Mesodermal cell (in vitro differentiated cells): ENCODE results near the gene ANXA2.
"Not testable (repeated sequence)": the region's sequence is repeated elsewhere in the genome, so short reads cannot be mapped to it uniquely, and the experiment has no call there.

Experiments used
- H3K27ac ChIP-seq: 2 replicates; pipeline ENCODE4 v1.7.0; 2013; ENCODE audit warnings: mild to moderate bottlenecking, low read depth, low read length, moderate library complexity; ENCODE audit not compliant: severe bottlenecking
- H3K36me3 ChIP-seq: 2 replicates; pipeline ENCODE4 v1.7.1; 2013; ENCODE audit warnings: mild to moderate bottlenecking, low read length, moderate library complexity; ENCODE audit not compliant: control insufficient read depth, insufficient read depth
- H3K4me1 ChIP-seq: one replicate; pipeline ENCODE4 v1.7.1; 2013; ENCODE audit warnings: mild to moderate bottlenecking, low read length; ENCODE audit not compliant: insufficient read depth, control insufficient read depth, poor library complexity, severe bottlenecking
- H3K4me3 ChIP-seq: 2 replicates; pipeline ENCODE4 v1.7.0; 2013; ENCODE audit warnings: low read length, control low read depth, mild to moderate bottlenecking; ENCODE audit not compliant: insufficient read depth, poor library complexity, severe bottlenecking; ENCODE audit errors: extremely low read depth
- H3K9me3 ChIP-seq: 2 replicates; pipeline ENCODE4 v1.7.1; 2013; ENCODE audit warnings: mild to moderate bottlenecking, low read length, moderate library complexity; ENCODE audit not compliant: control insufficient read depth
- WGBS, 2 experiments: methylation state at CpG; one replicate each; pipeline ENCODE4 v1.1.5; 2013; ENCODE audit warnings: missing lambda C conversion rate in 2 of 2; ENCODE audit not compliant: insufficient coverage in 2 of 2; 5-methylcytosine and 5-hydroxymethylcytosine counted together

The ANXA2 gene

GRCh38 chr15:60410350-60410749, 12.6 kb upstream of the ANXA2 start:
- WGBS, 2 experiments, result 87 to 98% methylated on average over 3 to 4 of the region's 9 CpGs
- H3K36me3 ChIP-seq, H3K4me3 ChIP-seq, H3K27ac ChIP-seq, H3K9me3 ChIP-seq: not testable (repeated sequence)
- peaks cover 33% of the 10 kb centered on the region for H3K4me1 ChIP-seq

- no peaks in the 10 kb centered on the region for H3K9me3 ChIP-seq
- no peak overlapping the region for H3K4me3 ChIP-seq
- H3K4me1 ChIP-seq, result peaks cover 29% of the 10 kb centered on the region
- H3K27ac ChIP-seq, result no peak overlapping the region
- H3K36me3 ChIP-seq, result no peaks in the 10 kb centered on the region
These were observed 10.7 kb upstream of the ANXA2 start for GRCh38 chr15:60408463-60408981.

- peaks cover 28% of the 10 kb centered on the region for H3K4me1 ChIP-seq
- no peak overlapping the region for H3K4me3 ChIP-seq
- no peaks in the 10 kb centered on the region for H3K36me3 ChIP-seq
- H3K27ac ChIP-seq, result peak overlapping the region; percentile 76
- H3K9me3 ChIP-seq, result no peaks in the 10 kb centered on the region
These were observed 9.6 kb upstream of the ANXA2 start for GRCh38 chr15:60407415-60407805.

GRCh38 chr15:60406513-60407414, 9.0 kb upstream of the ANXA2 start:
- no peaks in the 10 kb centered on the region for H3K9me3 ChIP-seq
- peaks cover 28% of the 10 kb centered on the region for H3K4me1 ChIP-seq
- peak overlapping the region; percentile 76 for H3K27ac ChIP-seq
- no peak overlapping the region for H3K4me3 ChIP-seq
- no CpG with 5 or more reads among the region's 2 CpGs for WGBS, 2 experiments
- H3K36me3 ChIP-seq, result no peaks in the 10 kb centered on the region

- 100% methylated on average over 1 of the region's 2 CpGs for WGBS, 2 experiments
- H3K27ac ChIP-seq, result no peak overlapping the region
These were observed 7.6 kb upstream of the ANXA2 start for GRCh38 chr15:60405399-60405798.

GRCh38 chr15:60404351-60404750, 6.6 kb upstream of the ANXA2 start:
- H3K36me3 ChIP-seq, H3K27ac ChIP-seq, H3K9me3 ChIP-seq, H3K4me3 ChIP-seq: not testable (repeated sequence)
- WGBS, 2 experiments, result 89 to 92% methylated on average over 7 to 11 of the region's 12 CpGs
- peaks cover 45% of the 10 kb centered on the region for H3K4me1 ChIP-seq

More at GRCh38 chr15:60405399-60405798, 7.6 kb upstream of the ANXA2 start:
- no peaks in the 10 kb centered on the region for H3K36me3 ChIP-seq
- peaks cover 35% of the 10 kb centered on the region for H3K4me1 ChIP-seq
- H3K4me3 ChIP-seq, result no peak overlapping the region
- no peaks in the 10 kb centered on the region for H3K9me3 ChIP-seq

GRCh38 chr15:60400944-60401343, 3.2 kb upstream of the ANXA2 start:
- no peak overlapping the region for H3K4me3 ChIP-seq
- H3K9me3 ChIP-seq, result no peaks in the 10 kb centered on the region
- 0 to 29% methylated on average over 1 to 3 of the region's 3 CpGs for WGBS, 2 experiments
- peaks cover 27% of the 10 kb centered on the region for H3K4me1 ChIP-seq
- H3K36me3 ChIP-seq, result peaks cover 7% of the 10 kb centered on the region
- no peak overlapping the region for H3K27ac ChIP-seq

GRCh38 chr15:60399931-60400330, 2.1 kb upstream of the ANXA2 start:
- no CpG with 5 or more reads among the region's 1 CpG for WGBS, 2 experiments
- H3K9me3 ChIP-seq, result no peaks in the 10 kb centered on the region
- peaks cover 17% of the 10 kb centered on the region for H3K36me3 ChIP-seq
- peak overlapping the region; percentile 97 for H3K27ac ChIP-seq
- no peak overlapping the region for H3K4me3 ChIP-seq
- peaks cover 36% of the 10 kb centered on the region for H3K4me1 ChIP-seq

GRCh38 chr15:60399246-60399915, 1.6 kb upstream of the ANXA2 start:
- peaks cover 41% of the 10 kb centered on the region for H3K4me1 ChIP-seq
- H3K36me3 ChIP-seq, result peaks cover 19% of the 10 kb centered on the region
- no peak overlapping the region for H3K4me3 ChIP-seq
- peak overlapping the region; percentile 97 for H3K27ac ChIP-seq
- WGBS, 2 experiments, result 48 to 53% methylated on average over 17 to 18 of the region's 21 CpGs
- H3K9me3 ChIP-seq, result no peaks in the 10 kb centered on the region

GRCh38 chr15:60396958-60397771, 621 bp downstream of the ANXA2 start:
- peaks cover 52% of the 10 kb centered on the region for H3K4me1 ChIP-seq
- 1% methylated on average over 24 to 27 of the region's 37 CpGs for WGBS, 2 experiments
- peak overlapping the region; percentile 91 for H3K4me3 ChIP-seq
- peak overlapping the region; percentile 97 for H3K27ac ChIP-seq
- H3K9me3 ChIP-seq, result no peaks in the 10 kb centered on the region
- H3K36me3 ChIP-seq, result peaks cover 26% of the 10 kb centered on the region
